Neural cell (in vitro differentiated cells): ENCODE measurements around the gene PTPN1. TPM values are rescaled to one million over a fixed set of nuclear protein-coding genes. Genes with fewer than 3 reads are reported as not detected.

Source experiments
- H2AFZ ChIP-seq: fragments of 200-600, 300-800 bp; sonication (generic), shearing (Covaris generic); 2 replicates; pipeline ENCODE4 v1.6.0; 2014; ENCODE audit warnings: low read depth, mild to moderate bottlenecking, antibody characterized with exemption, low read length, moderate library complexity
- H3F3A ChIP-seq: fragments of 200-600 bp; shearing (Covaris generic); 2 replicates; pipeline ENCODE4 v1.6.1; 2016; ENCODE audit warnings: mild to moderate bottlenecking, moderate library complexity, mixed read lengths, antibody characterized with exemption, low read length; ENCODE audit not compliant: insufficient read depth, poor library complexity, severe bottlenecking
- H3K27ac ChIP-seq: fragments of 200-600, 300-800 bp; sonication (generic), shearing (Covaris generic); 2 replicates; pipeline ENCODE4 v1.5.1; 2014; ENCODE audit warnings: mild to moderate bottlenecking, low read length, moderate library complexity
- H3K27me3 ChIP-seq: fragments of 300-800, 200-600 bp; sonication (generic), shearing (Covaris generic); 2 replicates; pipeline ENCODE4 v1.6.0; 2014; ENCODE audit warnings: mild to moderate bottlenecking, low read depth, low read length, moderate library complexity; ENCODE audit not compliant: insufficient read depth
- H3K36me3 ChIP-seq: fragments of 300-800, 200-600 bp; sonication (generic), shearing (Covaris generic); 2 replicates; pipeline ENCODE4 v1.5.1; 2014; ENCODE audit warnings: mild to moderate bottlenecking, antibody characterized with exemption, low read length, moderate library complexity; ENCODE audit not compliant: insufficient read depth
- H3K4me2 ChIP-seq: fragments of 300-800, 200-600 bp; sonication (generic), shearing (Covaris generic); 2 replicates; pipeline ENCODE4 v1.6.0; 2014; ENCODE audit warnings: mild to moderate bottlenecking, low read length
- H3K4me3 ChIP-seq: fragments of 300-800, 200-600 bp; sonication (generic), shearing (Covaris generic); 2 replicates; pipeline ENCODE4 v1.5.1; 2014; ENCODE audit warnings: mild to moderate bottlenecking, low read length, moderate library complexity
- H3K79me2 ChIP-seq: fragments of 200-600 bp; shearing (Covaris generic); replicated peaks from 2 replicates; pipeline ENCODE4 v1.6.0; 2014; ENCODE audit warnings: mild to moderate bottlenecking, low read length, moderate library complexity; ENCODE audit not compliant: insufficient read depth
- H3K9ac ChIP-seq: fragments of 300-800, 200-600 bp; sonication (generic), shearing (Covaris generic); 2 replicates; pipeline ENCODE4 v1.6.1; 2016; ENCODE audit warnings: mild to moderate bottlenecking, low read length, mixed read lengths
- H3K9me2 ChIP-seq: fragments of 200-600 bp; shearing (Covaris generic); 2 replicates; pipeline ENCODE4 v1.6.1; 2016; ENCODE audit warnings: mild to moderate bottlenecking, low read length, mixed read lengths; ENCODE audit not compliant: insufficient read depth
- H3K9me3 ChIP-seq: fragments of 200-600, 300-800 bp; sonication (generic), shearing (Covaris generic); 2 replicates; pipeline ENCODE4 v1.6.1; 2016; ENCODE audit warnings: mild to moderate bottlenecking, mixed run types, low read length, moderate library complexity, mixed read lengths
- H4K20me1 ChIP-seq: fragments of 200-600 bp; shearing (Covaris generic); 2 replicates; pipeline ENCODE4 v1.6.1; 2016; ENCODE audit warnings: mild to moderate bottlenecking, mixed run types; ENCODE audit not compliant: insufficient read depth
- EP300 ChIP-seq: fragments of 450-650 bp; conservative IDR thresholded peaks from 2 replicates; pipeline ENCODE4 v1.6.1; 2014; ENCODE audit warnings: antibody characterized with exemption, mild to moderate bottlenecking, moderate library complexity; ENCODE audit not compliant: poor library complexity, severe bottlenecking
- EZH2 ChIP-seq: fragments of 200-600, 300-800 bp; shearing (Covaris generic), sonication (generic); IDR thresholded peaks from 2 replicates; pipeline ENCODE4 v1.6.1; 2014; ENCODE audit warnings: antibody characterized with exemption, low read length, borderline replicate concordance, mild to moderate bottlenecking; ENCODE audit not compliant: insufficient read depth, poor library complexity, severe bottlenecking
- MXI1 ChIP-seq: fragments of 450-650 bp; conservative IDR thresholded peaks from 2 replicates; pipeline ENCODE4 v1.6.1; 2014; ENCODE audit warnings: antibody characterized with exemption, mild to moderate bottlenecking; ENCODE audit not compliant: poor library complexity, severe bottlenecking
- POLR2AphosphoS5 ChIP-seq: IDR thresholded peaks from 2 replicates; pipeline ENCODE4 v1.6.1; 2012
- RAD21 ChIP-seq: fragments of 450-650 bp; conservative IDR thresholded peaks from 2 replicates; pipeline ENCODE4 v1.6.1; 2014; ENCODE audit warnings: antibody characterized with exemption, mild to moderate bottlenecking, moderate library complexity
- SMC3 ChIP-seq: fragments of 450-650 bp; conservative IDR thresholded peaks from 2 replicates; pipeline ENCODE4 v1.6.1; 2014; ENCODE audit warnings: antibody characterized with exemption, mild to moderate bottlenecking, moderate library complexity; ENCODE audit not compliant: poor library complexity
- TAF1 ChIP-seq: IDR thresholded peaks from 2 replicates; pipeline ENCODE4 v1.6.1; 2012; ENCODE audit warnings: low read depth
- polyA plus RNA-seq: library from polyadenylated mRNA; depleted of rRNA; stranded (reverse); fragments of >200 nt; gene quantifications from 2 replicates; pipeline ENCODE4 v1.2.3, GENCODE V29; 2014
- TF ChIP-seq, protein P1 (sequence below): IDR thresholded peaks from 2 replicates; pipeline ENCODE4 v1.6.1; 2012; ENCODE audit warnings: borderline replicate concordance
- TF ChIP-seq, protein P2 (sequence below): fragments of 450-650 bp; IDR thresholded peaks from 2 replicates; pipeline ENCODE4 v1.5.1; 2014; ENCODE audit warnings: antibody characterized with exemption, mild to moderate bottlenecking, moderate library complexity; ENCODE audit not compliant: poor library complexity, severe bottlenecking

PTPN1 gene
- polyA plus RNA-seq, 1 donor from 2014 or later = 48.1 TPM

- H2AFZ ChIP-seq = no peak overlapping the region
- no peak for TF ChIP-seq POLR2AphosphoS5
- TF ChIP-seq TAF1 = no peak
- no peak for TF ChIP-seq RAD21
- TF ChIP-seq, protein P1, sequence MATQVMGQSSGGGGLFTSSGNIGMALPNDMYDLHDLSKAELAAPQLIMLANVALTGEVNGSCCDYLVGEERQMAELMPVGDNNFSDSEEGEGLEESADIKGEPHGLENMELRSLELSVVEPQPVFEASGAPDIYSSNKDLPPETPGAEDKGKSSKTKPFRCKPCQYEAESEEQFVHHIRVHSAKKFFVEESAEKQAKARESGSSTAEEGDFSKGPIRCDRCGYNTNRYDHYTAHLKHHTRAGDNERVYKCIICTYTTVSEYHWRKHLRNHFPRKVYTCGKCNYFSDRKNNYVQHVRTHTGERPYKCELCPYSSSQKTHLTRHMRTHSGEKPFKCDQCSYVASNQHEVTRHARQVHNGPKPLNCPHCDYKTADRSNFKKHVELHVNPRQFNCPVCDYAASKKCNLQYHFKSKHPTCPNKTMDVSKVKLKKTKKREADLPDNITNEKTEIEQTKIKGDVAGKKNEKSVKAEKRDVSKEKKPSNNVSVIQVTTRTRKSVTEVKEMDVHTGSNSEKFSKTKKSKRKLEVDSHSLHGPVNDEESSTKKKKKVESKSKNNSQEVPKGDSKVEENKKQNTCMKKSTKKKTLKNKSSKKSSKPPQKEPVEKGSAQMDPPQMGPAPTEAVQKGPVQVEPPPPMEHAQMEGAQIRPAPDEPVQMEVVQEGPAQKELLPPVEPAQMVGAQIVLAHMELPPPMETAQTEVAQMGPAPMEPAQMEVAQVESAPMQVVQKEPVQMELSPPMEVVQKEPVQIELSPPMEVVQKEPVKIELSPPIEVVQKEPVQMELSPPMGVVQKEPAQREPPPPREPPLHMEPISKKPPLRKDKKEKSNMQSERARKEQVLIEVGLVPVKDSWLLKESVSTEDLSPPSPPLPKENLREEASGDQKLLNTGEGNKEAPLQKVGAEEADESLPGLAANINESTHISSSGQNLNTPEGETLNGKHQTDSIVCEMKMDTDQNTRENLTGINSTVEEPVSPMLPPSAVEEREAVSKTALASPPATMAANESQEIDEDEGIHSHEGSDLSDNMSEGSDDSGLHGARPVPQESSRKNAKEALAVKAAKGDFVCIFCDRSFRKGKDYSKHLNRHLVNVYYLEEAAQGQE = no peak
- TF ChIP-seq EZH2 = no peak
- no peak for TF ChIP-seq EP300
- TF ChIP-seq SMC3 = no peak
- no peak for TF ChIP-seq MXI1
- TF ChIP-seq, protein P2, sequence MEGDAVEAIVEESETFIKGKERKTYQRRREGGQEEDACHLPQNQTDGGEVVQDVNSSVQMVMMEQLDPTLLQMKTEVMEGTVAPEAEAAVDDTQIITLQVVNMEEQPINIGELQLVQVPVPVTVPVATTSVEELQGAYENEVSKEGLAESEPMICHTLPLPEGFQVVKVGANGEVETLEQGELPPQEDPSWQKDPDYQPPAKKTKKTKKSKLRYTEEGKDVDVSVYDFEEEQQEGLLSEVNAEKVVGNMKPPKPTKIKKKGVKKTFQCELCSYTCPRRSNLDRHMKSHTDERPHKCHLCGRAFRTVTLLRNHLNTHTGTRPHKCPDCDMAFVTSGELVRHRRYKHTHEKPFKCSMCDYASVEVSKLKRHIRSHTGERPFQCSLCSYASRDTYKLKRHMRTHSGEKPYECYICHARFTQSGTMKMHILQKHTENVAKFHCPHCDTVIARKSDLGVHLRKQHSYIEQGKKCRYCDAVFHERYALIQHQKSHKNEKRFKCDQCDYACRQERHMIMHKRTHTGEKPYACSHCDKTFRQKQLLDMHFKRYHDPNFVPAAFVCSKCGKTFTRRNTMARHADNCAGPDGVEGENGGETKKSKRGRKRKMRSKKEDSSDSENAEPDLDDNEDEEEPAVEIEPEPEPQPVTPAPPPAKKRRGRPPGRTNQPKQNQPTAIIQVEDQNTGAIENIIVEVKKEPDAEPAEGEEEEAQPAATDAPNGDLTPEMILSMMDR = no peak
- H4K20me1 ChIP-seq = no peaks in the 10 kb centered on the region
- no peaks in the 10 kb centered on the region for H3F3A ChIP-seq
- no peak overlapping the region for H3K27ac ChIP-seq
- no peak overlapping the region for H3K9ac ChIP-seq
- no peaks in the 10 kb centered on the region for H3K36me3 ChIP-seq
- no peaks in the 10 kb centered on the region for H3K27me3 ChIP-seq
- H3K4me3 ChIP-seq = no peak overlapping the region
- H3K79me2 ChIP-seq = no peaks in the 10 kb centered on the region
- H3K4me2 ChIP-seq = no peak overlapping the region
- no peaks in the 10 kb centered on the region for H3K9me3 ChIP-seq
- H3K9me2 ChIP-seq = no peaks in the 10 kb centered on the region
Observed at GRCh38 chr20:50594231-50594590, 84.0 kb downstream of the PTPN1 start.

- Histone ChIP-seq H3K9me2 (no peaks in the 10 kb centered on the region), H3F3A (no peaks in the 10 kb centered on the region), H3K4me3 (no peak overlapping the region), H3K9me3 (no peaks in the 10 kb centered on the region), H3K79me2 (no peaks in the 10 kb centered on the region), H3K27ac (no peak overlapping the region), H3K9ac (no peak overlapping the region), H4K20me1 (no peaks in the 10 kb centered on the region), H3K4me2 (no peak overlapping the region), H2AFZ (no peak overlapping the region), H3K27me3 (no peaks in the 10 kb centered on the region), H3K36me3 (no peaks in the 10 kb centered on the region)
- TF ChIP-seq EZH2 (no peak), SMC3 (no peak), RAD21 (no peak), POLR2AphosphoS5 (no peak), EP300 (no peak)
Observed at GRCh38 chr20:50594591-50595432, 84.6 kb downstream of the PTPN1 start.
